ENCODE measurements around the gene CCR4.
"Not testable (repeated sequence)": the region's sequence is repeated elsewhere in the genome, so short reads cannot be mapped to it uniquely, and the experiment has no call there.

CCR4 gene

DNA sequence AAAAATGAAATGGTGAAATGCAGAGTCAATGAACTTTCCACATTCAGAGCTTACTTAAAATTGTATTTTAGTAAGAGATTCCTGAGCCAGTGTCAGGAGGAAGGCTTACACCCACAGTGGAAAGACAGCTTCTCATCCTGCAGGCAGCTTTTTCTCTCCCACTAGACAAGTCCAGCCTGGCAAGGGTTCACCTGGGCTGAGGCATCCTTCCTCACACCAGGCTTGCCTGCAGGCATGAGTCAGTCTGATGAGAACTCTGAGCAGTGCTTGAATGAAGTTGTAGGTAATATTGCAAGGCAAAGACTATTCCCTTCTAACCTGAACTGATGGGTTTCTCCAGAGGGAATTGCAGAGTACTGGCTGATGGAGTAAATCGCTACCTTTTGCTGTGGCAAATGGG, 3.1 kb downstream of the CCR4 start:
- peak; percentile 53 for DNase-seq

DNA sequence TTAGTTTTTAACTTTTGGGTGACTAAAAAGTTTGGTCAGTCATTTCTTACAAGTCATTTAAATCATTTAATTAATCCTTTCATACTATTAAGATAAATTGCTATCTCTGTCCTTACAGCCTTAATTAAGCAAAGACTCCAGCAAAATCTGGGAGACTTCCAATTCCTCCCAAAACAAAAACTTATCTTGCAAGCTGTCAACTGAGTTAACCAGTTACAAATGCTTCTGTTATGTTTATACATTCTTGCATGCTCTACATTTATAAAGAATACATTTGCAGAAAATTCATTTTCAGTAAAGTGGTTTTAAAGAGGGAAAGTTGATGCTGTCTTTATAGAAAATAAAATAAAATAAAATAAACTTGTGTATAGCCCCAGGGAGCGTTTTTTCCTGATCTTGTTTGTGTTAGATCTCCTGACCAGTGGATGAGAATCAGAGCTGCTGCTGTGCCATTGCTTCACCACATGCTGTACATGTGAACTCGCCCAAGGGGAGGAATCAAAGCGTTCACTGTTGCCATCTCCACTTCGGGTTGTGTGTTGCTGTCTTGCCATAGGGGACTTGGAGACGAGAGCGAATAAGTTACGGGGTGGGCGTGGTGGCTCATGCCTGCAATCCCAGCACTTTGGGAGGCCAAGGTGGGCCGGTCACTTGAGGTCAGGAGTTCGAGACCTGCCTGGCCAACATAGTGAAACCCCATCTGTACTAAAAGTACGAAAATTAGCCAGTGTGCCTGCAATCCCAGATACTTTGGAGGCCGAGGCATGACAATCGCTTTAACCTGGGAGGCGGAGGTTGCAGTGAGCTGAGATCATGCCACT, 5.5 kb downstream of the CCR4 start:
- peak; percentile 51 for DNase-seq

DNA sequence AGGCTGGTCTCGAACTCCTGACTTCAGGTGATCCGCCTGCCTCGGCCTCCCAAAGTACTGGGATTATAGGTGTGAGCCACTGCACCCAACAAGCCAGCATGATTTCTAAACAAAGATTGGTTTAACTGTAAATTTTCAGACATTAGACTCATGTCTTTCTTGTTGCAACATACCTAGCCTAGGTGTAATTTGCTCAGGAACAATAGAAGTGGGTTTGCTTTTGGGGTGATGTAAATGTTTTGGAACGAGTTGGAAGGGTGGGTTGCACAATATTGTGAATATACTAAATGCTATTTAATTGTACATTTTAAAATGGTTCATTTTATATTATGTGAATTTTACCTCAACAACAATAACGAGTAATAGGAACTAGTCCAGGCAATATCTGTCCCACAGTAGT, 7.1 kb downstream of the CCR4 start:
- DNase-seq = peak; percentile 19

DNA sequence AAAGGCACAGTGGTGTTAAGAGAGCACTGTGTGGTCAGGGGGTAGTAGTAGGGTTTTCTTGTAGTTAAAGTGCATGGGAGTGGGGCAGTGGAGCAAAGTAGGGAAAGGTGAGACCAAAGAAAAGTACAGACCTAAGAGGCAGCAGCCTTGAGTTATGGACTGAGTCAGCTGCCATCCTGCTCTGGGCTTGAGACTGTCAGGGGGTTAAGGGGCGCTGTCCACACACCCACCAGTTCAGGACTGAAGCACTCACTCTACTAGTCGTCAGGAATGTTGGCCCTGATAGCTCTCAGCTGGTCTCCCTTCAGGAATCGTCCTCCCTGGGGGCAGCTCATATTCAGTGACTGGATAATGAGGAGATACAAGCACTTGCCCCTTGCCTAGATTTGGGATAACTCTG, 7.9 kb downstream of the CCR4 start:
- DNase-seq = peak; percentile 50

DNA sequence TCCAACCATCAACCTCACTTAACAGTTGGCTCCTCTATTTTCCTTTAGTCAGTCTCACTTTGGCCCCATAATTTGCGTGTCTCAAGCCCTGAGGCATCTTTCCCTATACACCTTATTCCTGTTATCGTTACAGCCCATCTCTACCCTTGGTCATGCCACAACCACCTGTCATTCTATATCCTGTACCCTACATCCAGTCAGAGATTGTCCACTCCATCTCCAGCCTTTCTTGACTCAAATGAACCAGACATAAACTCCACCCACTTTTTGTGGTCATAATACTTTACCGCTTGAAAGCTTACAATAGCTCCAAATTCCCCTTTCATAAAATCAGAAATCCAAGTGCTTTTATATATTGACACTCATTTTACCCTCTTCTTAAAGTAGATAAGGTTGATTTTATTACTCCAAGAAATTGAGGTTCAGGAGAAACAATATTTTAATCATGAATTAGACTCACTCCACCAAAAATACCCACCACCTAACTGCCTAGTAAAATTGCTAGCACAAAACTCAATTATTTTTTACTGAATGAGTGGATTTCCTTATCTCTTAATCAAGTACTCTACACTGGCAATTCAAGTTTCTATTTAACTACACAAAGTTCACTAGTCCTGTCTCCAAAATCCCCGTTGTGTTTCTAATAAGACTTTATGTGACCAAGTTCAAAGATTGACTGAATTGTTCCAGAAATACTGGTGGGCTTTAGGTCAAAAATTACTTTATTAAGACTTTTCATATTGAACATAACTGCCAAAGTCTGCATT, 9.1 kb downstream of the CCR4 start:
- DNase-seq = peak; percentile 50

DNA sequence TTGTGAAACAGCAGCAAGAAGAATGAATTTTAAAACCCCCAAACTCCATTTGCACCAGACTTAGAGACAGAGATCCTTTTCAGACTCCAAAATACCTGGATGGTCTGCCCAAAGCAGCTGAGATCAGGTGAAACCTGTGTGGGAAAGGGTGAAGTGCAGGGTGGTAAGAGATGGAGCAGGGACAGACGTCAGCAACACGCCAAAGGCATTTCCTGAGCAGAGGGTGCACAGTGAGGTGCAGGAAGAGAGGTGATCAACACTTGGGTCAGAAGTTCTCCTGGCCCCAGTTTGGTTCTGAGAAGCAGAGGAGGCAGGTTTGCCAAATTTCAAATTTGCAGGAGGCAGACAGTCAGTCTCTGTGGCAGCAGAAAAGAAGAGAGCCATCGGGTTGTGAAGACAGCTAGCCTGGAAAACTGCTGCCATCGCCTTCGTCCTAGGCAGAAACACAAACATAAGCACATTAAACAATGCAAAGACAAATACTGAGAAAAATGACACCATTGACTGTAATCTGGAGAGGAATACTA, 9.8 kb downstream of the CCR4 start:
- peak; percentile 60 for DNase-seq

DNA sequence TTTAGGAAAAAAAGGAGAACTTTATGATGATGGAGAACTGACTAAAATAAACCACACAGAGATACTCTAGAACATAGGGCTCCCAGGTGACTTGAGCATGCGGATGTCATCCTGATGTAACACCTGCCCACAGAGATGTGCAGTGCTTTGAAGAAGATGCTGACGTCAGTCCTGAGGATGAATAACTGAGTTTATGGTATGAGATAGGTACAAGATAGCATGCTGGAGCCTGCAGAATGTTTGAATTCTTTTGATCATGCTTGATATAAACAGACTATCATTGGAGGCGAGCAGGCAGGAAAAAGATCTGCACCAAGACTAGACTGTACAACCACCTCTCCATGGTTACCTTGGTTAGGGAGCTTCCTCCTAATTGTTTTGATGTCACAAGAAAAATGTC, 12.4 kb downstream of the CCR4 start:
- peak; percentile 24 for DNase-seq

DNA sequence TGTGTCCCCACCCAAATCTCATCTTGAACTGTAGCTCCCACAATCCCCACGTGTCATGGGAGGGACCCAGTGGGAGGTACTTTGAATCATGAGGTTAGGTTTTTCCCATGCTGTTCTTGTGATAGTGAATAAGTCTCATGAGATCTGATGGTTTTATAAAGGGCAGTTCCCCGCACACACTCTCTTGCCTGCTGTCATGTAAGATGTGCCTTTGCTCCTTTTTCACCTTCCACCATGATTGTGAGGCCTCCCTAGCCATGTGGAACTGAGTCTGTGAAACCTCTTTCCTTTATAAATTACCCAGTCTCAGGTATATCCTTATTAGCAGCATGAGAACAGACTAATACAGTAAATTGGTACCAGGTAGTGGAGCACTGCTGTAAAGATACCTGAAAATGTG, 13.3 kb downstream of the CCR4 start:
- peak; percentile 35 for DNase-seq

DNA sequence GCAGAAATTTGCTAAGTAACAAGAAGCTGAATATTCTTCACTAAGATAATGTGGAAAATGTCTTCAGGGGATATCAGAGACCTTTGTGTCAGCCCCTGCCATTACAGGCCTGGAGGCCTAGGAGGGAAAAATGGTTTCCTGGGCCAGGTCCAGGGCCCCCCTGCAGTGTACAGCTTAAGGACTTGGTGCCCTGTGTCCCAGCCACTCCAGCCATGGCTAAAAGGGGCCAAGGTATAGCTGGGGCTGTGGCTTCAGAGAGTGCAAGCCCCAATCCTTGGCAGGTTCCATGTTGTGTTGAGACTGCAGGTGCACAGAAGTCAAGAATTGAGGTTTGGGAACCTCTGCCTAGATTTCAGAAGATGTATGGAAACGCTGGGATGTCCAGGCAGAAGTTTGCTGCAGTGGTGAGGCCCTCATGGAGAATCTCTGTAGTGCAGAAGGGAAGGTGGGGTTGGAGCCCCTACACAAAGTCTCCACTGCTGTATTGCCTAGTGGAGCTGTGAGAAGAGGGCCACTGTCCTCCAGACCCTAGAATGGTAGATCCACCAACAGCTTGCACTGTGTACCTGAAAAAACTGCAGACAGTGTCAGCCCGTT, 14.3 kb downstream of the CCR4 start:
- peak; percentile 24 for DNase-seq

DNA sequence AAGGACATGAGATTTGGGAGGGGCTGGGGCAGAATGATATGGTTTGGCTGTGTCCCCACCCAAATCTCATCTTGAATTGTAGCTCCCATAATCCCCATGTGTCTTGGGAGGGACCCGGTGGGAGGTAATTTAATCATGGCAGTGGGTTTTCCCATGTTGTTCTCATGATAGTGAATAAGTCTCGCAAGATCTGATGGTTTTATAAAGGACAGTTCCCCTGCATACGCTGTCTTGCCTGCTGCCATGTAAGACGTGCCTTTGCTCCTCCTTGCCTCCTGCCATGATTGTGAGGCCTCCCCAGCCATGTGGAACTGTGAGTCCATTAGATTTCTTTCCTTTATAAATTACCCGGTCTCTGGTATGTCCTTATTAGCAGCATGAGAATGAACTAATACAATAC, 15.2 kb downstream of the CCR4 start:
- peak; percentile 41 for DNase-seq

DNA sequence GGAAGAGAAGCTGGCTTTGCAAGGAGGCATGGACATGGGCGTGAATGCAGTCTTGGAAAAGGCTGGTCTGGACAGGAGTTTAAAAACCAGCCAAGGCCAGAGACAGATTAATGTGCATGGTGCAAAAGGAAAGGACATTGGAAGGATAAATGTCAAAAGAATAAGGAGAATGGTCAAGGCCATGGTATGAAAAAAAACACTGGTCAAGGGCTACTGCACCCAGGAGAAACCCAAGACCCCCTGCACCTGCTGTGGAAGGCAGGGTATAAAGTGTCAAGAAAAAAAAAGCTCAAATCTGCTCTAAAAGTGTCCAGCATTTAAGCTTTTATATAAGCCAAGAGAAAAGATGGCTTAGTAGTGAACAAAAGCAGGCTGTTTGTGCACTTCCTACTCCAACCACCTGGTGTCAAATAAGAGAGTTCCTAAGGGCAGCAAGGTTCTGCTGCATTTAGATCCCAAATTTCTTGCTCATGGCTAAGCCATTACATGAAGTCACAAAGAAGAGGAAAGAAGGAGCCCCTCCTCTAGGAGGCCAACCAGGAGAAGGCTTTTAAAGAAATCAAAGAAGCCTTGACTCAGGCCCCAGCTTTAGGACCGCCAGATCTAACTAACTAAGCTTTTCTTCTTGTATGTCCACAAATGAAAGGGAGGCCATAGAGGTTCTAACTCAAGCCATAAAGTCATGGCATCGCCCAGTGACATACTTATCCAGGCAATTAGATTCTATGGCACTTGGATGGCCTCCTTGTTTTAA, 16.9 kb downstream of the CCR4 start:
- DNase-seq = peak; percentile 46

DNA sequence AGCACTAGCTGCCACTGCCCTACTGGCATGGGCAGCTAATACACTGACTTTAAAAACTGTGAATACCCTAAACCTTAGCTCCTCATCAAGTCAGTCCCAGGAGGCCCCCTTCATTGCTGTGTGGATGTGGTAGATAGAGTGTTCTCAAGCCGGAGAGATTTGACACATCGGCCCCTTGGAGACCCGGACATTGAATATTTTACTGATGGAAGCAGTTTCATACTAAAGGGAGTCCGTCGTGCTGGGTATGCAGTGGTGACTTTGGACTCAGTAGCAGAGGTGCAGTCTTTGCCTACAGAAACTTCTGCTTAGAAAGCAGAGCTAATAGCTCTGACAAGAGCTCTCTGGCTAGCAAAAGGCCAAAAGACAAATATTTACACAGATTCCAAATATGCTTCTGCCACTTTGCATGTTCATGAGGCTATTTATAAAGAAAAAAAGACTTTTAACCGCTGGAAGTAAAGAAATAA, 17.5 kb downstream of the CCR4 start:
- DNase-seq = no peak

DNA sequence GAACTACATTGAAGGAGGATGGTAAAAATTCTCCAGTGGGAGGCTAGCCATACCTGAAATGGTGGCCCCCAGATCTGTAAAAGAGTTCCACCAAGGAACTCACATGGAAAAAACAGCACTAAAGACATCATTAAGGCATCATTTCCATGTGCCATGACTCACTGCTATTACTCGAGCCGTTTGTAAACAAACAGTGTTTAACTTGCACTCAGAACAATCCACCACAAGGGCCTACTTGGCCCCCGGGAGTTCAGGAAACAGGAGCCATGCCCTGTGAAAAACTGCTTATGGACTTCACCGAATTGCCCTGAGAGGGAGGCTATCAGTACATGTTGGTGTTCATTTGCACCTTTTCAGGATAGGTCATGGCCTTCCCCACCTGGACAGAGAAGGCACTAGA, 18.2 kb downstream of the CCR4 start:
- DNase-seq = no peak

DNA sequence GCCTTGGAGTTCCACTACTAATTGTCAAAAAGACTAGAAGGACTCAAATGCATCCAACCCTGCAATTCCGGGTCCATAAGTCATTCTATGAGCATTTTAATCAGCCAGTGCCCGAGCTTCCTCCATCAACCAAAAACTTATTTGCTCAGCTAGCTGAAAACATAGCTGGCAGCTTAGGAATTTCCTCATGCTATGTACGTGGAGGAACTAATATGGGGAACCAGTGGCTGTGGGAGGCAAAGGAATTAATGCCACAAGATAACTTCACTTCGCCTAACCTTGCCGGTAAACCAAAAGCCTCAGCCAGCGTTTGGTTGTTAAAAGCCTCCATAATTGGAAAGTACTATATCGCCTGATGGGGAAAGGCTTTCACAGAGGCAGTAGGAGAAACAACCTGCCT, 19.8 kb downstream of the CCR4 start:
- not testable (repeated sequence) for DNase-seq

DNA sequence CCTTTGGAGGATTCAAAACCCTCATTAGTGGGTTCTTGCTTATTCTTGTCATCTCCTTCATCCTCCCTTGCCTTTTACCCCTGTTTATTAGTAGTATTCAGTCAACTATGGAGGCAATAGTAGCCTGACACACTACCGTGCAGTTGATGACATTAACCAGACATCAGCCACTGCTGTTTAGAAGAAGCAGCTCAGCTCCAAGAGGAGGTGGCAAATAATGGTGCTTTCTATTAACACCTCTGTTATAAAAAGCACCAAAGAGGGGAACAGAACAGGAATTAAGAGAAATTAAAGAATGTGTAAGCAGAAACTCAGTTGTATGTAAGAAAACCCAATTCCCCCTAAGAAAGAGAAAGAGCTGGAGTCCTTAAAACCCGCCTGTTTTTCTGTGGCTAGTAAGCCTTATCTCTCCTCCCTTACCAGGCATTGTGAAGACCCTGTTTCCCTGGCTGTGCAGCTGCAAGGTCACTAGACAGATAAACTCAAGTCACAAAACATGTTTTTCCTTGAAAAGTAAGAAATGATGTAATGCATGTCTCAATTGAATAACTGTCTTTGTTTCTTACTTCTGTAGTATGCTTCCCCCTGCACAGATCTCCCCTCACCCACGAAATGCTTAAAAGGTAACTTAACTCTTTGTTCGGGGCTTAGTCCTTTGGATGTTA, 21.2 kb downstream of the CCR4 start:
- no peak for DNase-seq

DNA sequence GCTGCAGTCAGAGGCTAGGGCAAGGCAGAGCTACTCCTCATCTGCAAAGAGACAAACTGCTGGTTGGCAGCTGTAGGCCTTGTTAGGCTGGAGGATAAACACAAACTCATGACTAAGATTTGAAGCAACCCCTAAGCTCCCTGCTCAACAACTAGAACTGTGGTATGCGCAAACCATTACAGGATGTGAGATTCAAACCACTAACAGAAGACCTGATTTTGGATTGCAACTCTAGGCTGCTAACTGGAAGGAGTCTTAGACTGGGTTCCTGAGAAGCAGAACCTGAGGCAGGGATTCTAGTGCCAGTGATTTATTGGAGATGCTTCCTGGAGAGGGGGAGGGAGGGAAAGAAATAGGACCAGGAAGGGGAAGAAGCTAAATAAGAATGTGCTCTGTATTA, 22.5 kb downstream of the CCR4 start:
- no peak for DNase-seq

DNA sequence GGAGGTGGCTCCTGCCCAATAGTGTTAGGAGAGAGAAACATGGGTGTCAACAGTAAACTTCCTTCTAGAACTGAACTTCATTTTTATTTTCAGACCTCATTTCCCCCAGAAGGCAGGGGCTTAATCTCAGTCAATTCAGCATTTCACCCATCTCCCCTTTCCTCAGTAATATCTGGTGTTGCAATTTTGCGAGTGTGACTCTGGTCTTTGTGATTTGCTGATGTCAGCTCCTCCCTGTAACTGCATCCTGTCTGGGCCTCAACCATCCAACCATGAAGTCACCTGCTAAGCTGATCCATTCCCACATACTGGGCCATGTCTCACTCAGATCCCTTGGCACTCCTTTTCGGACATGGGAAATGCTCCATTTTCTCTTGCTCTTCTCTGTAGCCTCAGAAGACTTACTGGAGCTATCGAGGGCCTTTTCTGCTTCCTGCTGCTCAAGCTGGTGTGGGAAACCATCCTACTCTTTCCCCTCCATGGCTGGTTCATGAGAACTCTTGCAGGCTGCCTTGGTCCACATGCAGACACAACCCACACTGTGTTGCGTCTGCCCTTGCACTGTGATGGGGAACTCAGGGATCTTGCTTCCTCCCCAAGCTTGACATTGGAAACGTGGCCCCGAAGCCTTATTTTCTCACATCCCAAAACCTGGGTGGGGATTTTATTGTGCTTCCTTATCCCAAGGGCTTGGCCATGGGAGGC, 24.6 kb downstream of the CCR4 start:
- no peak for DNase-seq

DNA sequence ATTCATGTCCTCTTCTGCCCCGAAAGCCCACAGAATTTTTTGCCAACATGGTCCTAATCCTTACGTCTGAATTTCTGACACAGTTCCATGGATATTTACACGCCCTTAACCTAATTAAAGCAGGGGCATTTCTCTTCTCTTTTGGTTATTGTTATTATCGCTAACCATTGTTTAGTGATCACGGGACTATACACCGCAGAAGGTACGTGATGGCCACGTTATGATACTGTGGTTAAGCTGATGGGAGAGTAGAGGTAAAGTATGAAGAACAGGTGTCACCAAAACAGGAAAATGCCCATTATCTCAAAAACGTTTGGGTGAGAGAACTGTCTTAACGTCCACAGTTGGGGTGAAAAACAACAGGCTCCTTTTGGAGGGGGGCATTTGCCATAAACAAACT, 26.4 kb downstream of the CCR4 start:
- DNase-seq = no peak

DNA sequence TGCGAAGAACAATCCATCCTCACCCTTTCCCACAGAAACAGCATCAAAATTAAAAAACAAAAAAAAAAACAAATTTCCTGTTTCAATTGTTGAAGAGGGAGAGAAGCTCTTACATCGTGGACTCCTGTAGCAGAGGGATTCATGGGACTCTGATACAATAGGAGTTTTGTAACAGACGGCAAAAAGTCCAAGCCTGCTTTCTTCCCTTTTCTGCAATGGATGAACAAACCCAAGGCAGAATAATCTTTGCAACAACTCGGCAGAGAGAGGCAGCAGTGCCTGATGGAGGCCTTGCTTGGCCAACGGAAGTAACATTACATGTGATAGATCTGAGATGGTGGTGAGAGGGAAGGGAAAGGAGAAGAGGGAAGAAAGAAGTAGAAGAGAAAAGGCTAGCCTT, 26.9 kb downstream of the CCR4 start:
- DNase-seq = no peak

DNA sequence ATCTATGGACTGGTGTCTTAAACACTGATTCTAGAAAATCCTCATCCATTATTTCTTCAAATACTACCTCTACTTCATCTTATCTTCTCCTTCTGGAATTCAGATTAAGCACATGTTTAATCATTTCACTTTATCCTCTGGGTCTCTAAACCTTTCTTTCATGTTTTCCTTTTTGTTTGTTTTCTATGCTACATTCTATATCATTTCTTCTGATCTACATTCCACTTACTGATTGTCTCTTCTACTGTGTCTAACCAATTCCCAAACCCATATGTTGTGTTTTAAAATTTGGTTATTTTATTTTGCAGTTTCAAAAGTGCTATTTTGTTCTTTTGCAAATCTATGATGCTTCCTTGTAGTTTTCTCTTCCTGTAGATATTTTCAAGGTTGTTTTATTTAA, 31.7 kb downstream of the CCR4 start:
- DNase-seq = no peak

DNA sequence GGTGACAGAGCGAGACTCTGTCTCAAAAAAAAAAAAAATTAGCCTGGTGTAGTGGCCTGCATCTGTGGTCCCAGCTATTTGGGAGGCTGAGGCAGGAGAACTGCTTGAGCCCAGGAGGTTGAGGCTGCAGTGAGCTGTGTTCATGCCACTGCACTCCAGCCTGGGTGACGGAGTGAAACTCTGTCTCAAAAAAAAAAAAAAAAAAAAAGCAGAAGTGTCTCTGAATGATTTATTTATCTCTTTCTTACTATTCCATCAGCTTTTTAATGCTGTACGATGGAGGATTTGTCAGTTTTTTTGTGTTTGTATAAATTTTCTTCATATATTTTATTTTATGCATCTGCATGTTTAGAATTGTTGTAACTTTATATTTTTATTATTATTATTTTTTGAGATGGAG, 33.5 kb downstream of the CCR4 start:
- DNase-seq = not testable (repeated sequence)

DNA sequence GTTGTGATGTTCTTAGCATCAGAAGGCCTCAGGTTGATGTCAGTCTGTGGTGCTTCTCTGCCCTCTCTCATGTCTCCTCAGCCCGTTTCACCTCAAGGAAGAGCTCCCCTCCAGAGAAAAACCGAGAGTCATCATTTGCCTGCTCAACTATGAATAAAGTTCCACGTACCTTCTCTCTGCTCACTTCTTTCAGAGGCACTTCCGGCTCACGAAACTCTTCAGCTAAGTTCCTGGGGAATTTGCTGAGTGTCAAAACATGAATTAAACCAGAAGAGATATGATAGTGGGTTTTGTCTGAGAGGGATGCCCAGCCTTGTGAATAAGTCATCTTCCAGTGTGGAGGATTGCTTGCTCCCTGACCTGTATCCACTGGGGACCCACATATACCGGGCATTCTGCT, 37.7 kb downstream of the CCR4 start:
- DNase-seq = no peak
